ENCODE measurements around the gene ANKMY2. TPM values are rescaled to one million over a fixed set of nuclear protein-coding genes. Genes with fewer than 3 reads are reported as not detected.
A peak's percentile ranks its signal among the peaks of the same experiment; 100 is the strongest.

The ANKMY2 gene
- total RNA-seq, 5 donors from 2014 or later (not counting 1 experiment from before 2014, with no cell fraction given), result 7.8 to 10.9 (median 10.0) TPM

- Histone ChIP-seq H3K27me3 (replicated peaks in 1 of 2; ENCODE audit: control insufficient read depth in 2 of 2, extremely low read depth in 1 of 2, insufficient read depth in 2 of 2, low read length in 1 of 2) (no peaks in the 10 kb centered on the region), H3K4me1 (ENCODE audit: control insufficient read depth in 1 of 2, extremely low read depth in 1 of 2, insufficient read depth in 2 of 2, low read length in 2 of 2) (peaks cover 9 to 23% of the 10 kb centered on the region in 2 experiments), H3K36me3 (ENCODE audit: control insufficient read depth in 2 of 2, extremely low read depth in 1 of 2, insufficient read depth in 1 of 2, low read length in 1 of 2) (no peaks in the 10 kb centered on the region), H3K27ac (ENCODE audit: low read length) (no peak overlapping the region), H3K4me3 (ENCODE audit: control insufficient read depth in 1 of 2, extremely low read depth in 1 of 2, low read length in 1 of 2) (no peak overlapping the region), H3K9me3 (no peaks in the 10 kb centered on the region)
- ATAC-seq (replicated peaks in 1 of 4) (no peak), DNase-seq (no peak)
- peaks cover 5% of the 10 kb centered on the region for H3K36me3 Mint-ChIP-seq
- no peaks in the 10 kb centered on the region for H3K27me3 Mint-ChIP-seq
- ChIA-PET CTCF (no interaction called here), POLR2A (no interaction called here)
- WGBS (ENCODE audit: insufficient coverage), result 100% methylated on average over 6 of the region's 7 CpGs
- H3K4me3 Mint-ChIP-seq, result no peak overlapping the region
- peaks cover 68 to 81% (median 70%) of the 10 kb centered on the region in 3 donors for H3K4me1 Mint-ChIP-seq
- H3K27ac Mint-ChIP-seq, result no peak overlapping the region
- H3K9me3 Mint-ChIP-seq, result no peaks in the 10 kb centered on the region
Observed at GRCh38 chr7:16652240-16652583, 6.7 kb upstream of the ANKMY2 start.

GRCh38 chr7:16651396-16652239, 6.1 kb upstream of the ANKMY2 start:
- POLR2A ChIA-PET, result no interaction called here
- Histone ChIP-seq H3K27ac (ENCODE audit: low read length) (no peak overlapping the region), H3K4me1 (ENCODE audit: control insufficient read depth in 1 of 2, extremely low read depth in 1 of 2, insufficient read depth in 2 of 2, low read length in 2 of 2) (peaks cover 9 to 27% of the 10 kb centered on the region in 2 experiments), H3K4me3 (ENCODE audit: control insufficient read depth in 1 of 2, extremely low read depth in 1 of 2, low read length in 1 of 2) (no peak overlapping the region), H3K36me3 (ENCODE audit: control insufficient read depth in 2 of 2, extremely low read depth in 1 of 2, insufficient read depth in 1 of 2, low read length in 1 of 2) (no peaks in the 10 kb centered on the region), H3K27me3 (replicated peaks in 1 of 2; ENCODE audit: control insufficient read depth in 2 of 2, extremely low read depth in 1 of 2, insufficient read depth in 2 of 2, low read length in 1 of 2) (no peaks in the 10 kb centered on the region), H3K9me3 (no peaks in the 10 kb centered on the region)
- Mint-ChIP-seq H3K4me3 (peak overlapping the region in 1 of 3 donors; percentile 13), H3K27me3 (no peaks in the 10 kb centered on the region), H3K4me1 (peaks cover 71 to 82% (median 73%) of the 10 kb centered on the region in 3 donors), H3K27ac (no peak overlapping the region), H3K36me3 (peaks cover 1% of the 10 kb centered on the region), H3K9me3 (no peaks in the 10 kb centered on the region)
- CTCF ChIA-PET, result no interaction called here
- ATAC-seq (replicated peaks in 1 of 4), result peak in 2 of 4 experiments; percentile 32 to 40
- DNase-seq, result no peak
- 80% methylated on average over 4 of the region's 9 CpGs for WGBS (ENCODE audit: insufficient coverage)

- CTCF ChIA-PET, result no interaction called here
- Histone ChIP-seq H3K36me3 (ENCODE audit: control insufficient read depth in 2 of 2, extremely low read depth in 1 of 2, insufficient read depth in 1 of 2, low read length in 1 of 2) (no peaks in the 10 kb centered on the region), H3K4me1 (ENCODE audit: control insufficient read depth in 1 of 2, extremely low read depth in 1 of 2, insufficient read depth in 2 of 2, low read length in 2 of 2) (peaks cover 9 to 27% of the 10 kb centered on the region in 2 experiments), H3K27ac (ENCODE audit: low read length) (no peak overlapping the region), H3K27me3 (replicated peaks in 1 of 2; ENCODE audit: control insufficient read depth in 2 of 2, extremely low read depth in 1 of 2, insufficient read depth in 2 of 2, low read length in 1 of 2) (no peaks in the 10 kb centered on the region), H3K9me3 (no peaks in the 10 kb centered on the region), H3K4me3 (ENCODE audit: control insufficient read depth in 1 of 2, extremely low read depth in 1 of 2, low read length in 1 of 2) (no peak overlapping the region)
- no peaks in the 10 kb centered on the region for H3K9me3 Mint-ChIP-seq
- POLR2A ChIA-PET, result no interaction called here
- H3K4me3 Mint-ChIP-seq, result no peak overlapping the region
- H3K27me3 Mint-ChIP-seq, result no peaks in the 10 kb centered on the region
- H3K4me1 Mint-ChIP-seq, result peaks cover 65 to 81% (median 69%) of the 10 kb centered on the region in 3 donors
- WGBS (ENCODE audit: insufficient coverage), result no CpG with 5 or more reads among the region's 2 CpGs
- H3K27ac Mint-ChIP-seq, result no peak overlapping the region
- no peaks in the 10 kb centered on the region for H3K36me3 Mint-ChIP-seq
- DNase-seq (no peak), ATAC-seq (replicated peaks in 1 of 4) (no peak)
Observed at GRCh38 chr7:16650266-16650665, 4.7 kb upstream of the ANKMY2 start.

- Mint-ChIP-seq H3K9me3 (no peaks in the 10 kb centered on the region), H3K4me1 (peaks cover 69 to 83% (median 72%) of the 10 kb centered on the region in 3 donors), H3K27ac (no peak overlapping the region), H3K36me3 (no peaks in the 10 kb centered on the region), H3K4me3 (peak overlapping the region in 1 of 3 donors; percentile 9), H3K27me3 (no peaks in the 10 kb centered on the region)
- Histone ChIP-seq H3K36me3 (ENCODE audit: control insufficient read depth in 2 of 2, extremely low read depth in 1 of 2, insufficient read depth in 1 of 2, low read length in 1 of 2) (no peaks in the 10 kb centered on the region), H3K4me3 (ENCODE audit: control insufficient read depth in 1 of 2, extremely low read depth in 1 of 2, low read length in 1 of 2) (no peak overlapping the region), H3K9me3 (no peaks in the 10 kb centered on the region), H3K4me1 (ENCODE audit: control insufficient read depth in 1 of 2, extremely low read depth in 1 of 2, insufficient read depth in 2 of 2, low read length in 2 of 2) (peaks cover 14 to 29% of the 10 kb centered on the region in 2 experiments), H3K27ac (ENCODE audit: low read length) (no peak overlapping the region), H3K27me3 (replicated peaks in 1 of 2; ENCODE audit: control insufficient read depth in 2 of 2, extremely low read depth in 1 of 2, insufficient read depth in 2 of 2, low read length in 1 of 2) (no peaks in the 10 kb centered on the region)
- ATAC-seq (replicated peaks in 1 of 4), result no peak
- POLR2A ChIA-PET, result interaction anchor here in 1 of 2 donors (0.6 kb wide), 1 partner anchor 28 kb away, joined by 4 read pairs; no protein-coding TSS in a partner anchor
- CTCF ChIA-PET, result no interaction called here
- no CpG with 5 or more reads among the region's 1 CpG for WGBS (ENCODE audit: insufficient coverage)
- no peak for DNase-seq
Observed at GRCh38 chr7:16649196-16649595, 3.6 kb upstream of the ANKMY2 start.

- Histone ChIP-seq H3K27ac (ENCODE audit: low read length) (no peak overlapping the region), H3K4me3 (ENCODE audit: control insufficient read depth in 1 of 2, extremely low read depth in 1 of 2, low read length in 1 of 2) (no peak overlapping the region), H3K9me3 (no peaks in the 10 kb centered on the region), H3K4me1 (ENCODE audit: control insufficient read depth in 1 of 2, extremely low read depth in 1 of 2, insufficient read depth in 2 of 2, low read length in 2 of 2) (peaks cover 20 to 29% of the 10 kb centered on the region in 2 experiments), H3K27me3 (replicated peaks in 1 of 2; ENCODE audit: control insufficient read depth in 2 of 2, extremely low read depth in 1 of 2, insufficient read depth in 2 of 2, low read length in 1 of 2) (no peaks in the 10 kb centered on the region), H3K36me3 (ENCODE audit: control insufficient read depth in 2 of 2, extremely low read depth in 1 of 2, insufficient read depth in 1 of 2, low read length in 1 of 2) (no peaks in the 10 kb centered on the region)
- WGBS (ENCODE audit: insufficient coverage), result 83% methylated on average over 1 of the region's 1 CpG
- H3K36me3 Mint-ChIP-seq, result no peaks in the 10 kb centered on the region
- CTCF ChIA-PET, result interaction anchor here in 1 of 2 donors (0.5 kb wide), 1 partner anchor 492 kb away, joined by 4 read pairs; no protein-coding TSS in a partner anchor
- H3K27ac Mint-ChIP-seq, result no peak overlapping the region
- H3K27me3 Mint-ChIP-seq, result no peaks in the 10 kb centered on the region
- peak overlapping the region; percentile 4 to 9 (median 9) for H3K4me3 Mint-ChIP-seq
- no peak for DNase-seq
- POLR2A ChIA-PET, result no interaction called here
- no peak for ATAC-seq (replicated peaks in 1 of 4)
- no peaks in the 10 kb centered on the region for H3K9me3 Mint-ChIP-seq
- peaks cover 74 to 87% (median 76%) of the 10 kb centered on the region in 3 donors for H3K4me1 Mint-ChIP-seq
Observed at GRCh38 chr7:16648551-16648950, 3.0 kb upstream of the ANKMY2 start.

- CTCF ChIA-PET, result interaction anchor here in 1 of 2 donors (0.9 kb wide), 1 partner anchor 83 kb away, joined by 3 read pairs; no protein-coding TSS in a partner anchor
- ATAC-seq (replicated peaks in 1 of 4), result no peak
Observed at GRCh38 chr7:16647435-16647960, 1.9 kb upstream of the ANKMY2 start.

More at GRCh38 chr7:16647435-16647960, 1.9 kb upstream of the ANKMY2 start:
- Mint-ChIP-seq H3K27ac (peak overlapping the region in 1 of 2 donors; percentile 1), H3K4me1 (peaks cover 76 to 86% (median 78%) of the 10 kb centered on the region in 3 donors), H3K27me3 (no peaks in the 10 kb centered on the region), H3K36me3 (no peaks in the 10 kb centered on the region), H3K9me3 (no peaks in the 10 kb centered on the region), H3K4me3 (peak overlapping the region; percentile 89 to 98 (median 97))
- WGBS (ENCODE audit: insufficient coverage), result no CpG with 5 or more reads among the region's 2 CpGs
- H3K4me1 ChIP-seq (ENCODE audit: control insufficient read depth in 1 of 2, extremely low read depth in 1 of 2, insufficient read depth in 2 of 2, low read length in 2 of 2), result peaks cover 17 to 29% of the 10 kb centered on the region in 2 experiments
- POLR2A ChIA-PET, result interaction anchor here in 1 of 2 donors (1.0 kb wide), 1 partner anchor 11 kb away, joined by 5 read pairs; no protein-coding TSS in a partner anchor
- no peak overlapping the region for H3K4me3 ChIP-seq (ENCODE audit: control insufficient read depth in 1 of 2, extremely low read depth in 1 of 2, low read length in 1 of 2)
- DNase-seq, result peak in 1 of 35 experiments; percentile 7
- no peaks in the 10 kb centered on the region for H3K36me3 ChIP-seq (ENCODE audit: control insufficient read depth in 2 of 2, extremely low read depth in 1 of 2, insufficient read depth in 1 of 2, low read length in 1 of 2)
- no peaks in the 10 kb centered on the region for H3K9me3 ChIP-seq
- H3K27me3 ChIP-seq (replicated peaks in 1 of 2; ENCODE audit: control insufficient read depth in 2 of 2, extremely low read depth in 1 of 2, insufficient read depth in 2 of 2, low read length in 1 of 2), result no peaks in the 10 kb centered on the region
- H3K27ac ChIP-seq (ENCODE audit: low read length), result no peak overlapping the region

Measured in T-cell (primary cell).